Stimulated activated CD8-positive, alpha-beta memory T cell treated with anti-CD3 and anti-CD28 coated beads, Interleukin-4, amount 100 ng/mL, for 48 hours (primary cell): ENCODE data around the gene AGTRAP.

Experiments used
- DNase-seq: peaks from one replicate; pipeline ENCODE4 v3.0.0-alpha.2; 2020

AGTRAP gene

GRCh38 chr1:11784993-11785769, 49.2 kb downstream of the AGTRAP start:
- peak; percentile 69 for DNase-seq

GRCh38 chr1:11786168-11786567, 50.2 kb downstream of the AGTRAP start:
- no peak for DNase-seq

- no peak for DNase-seq
These were observed 51.4 kb downstream of the AGTRAP start for GRCh38 chr1:11787251-11787803.

- DNase-seq, result no peak
These were observed 52.0 kb downstream of the AGTRAP start for GRCh38 chr1:11787804-11788436.

DNA sequence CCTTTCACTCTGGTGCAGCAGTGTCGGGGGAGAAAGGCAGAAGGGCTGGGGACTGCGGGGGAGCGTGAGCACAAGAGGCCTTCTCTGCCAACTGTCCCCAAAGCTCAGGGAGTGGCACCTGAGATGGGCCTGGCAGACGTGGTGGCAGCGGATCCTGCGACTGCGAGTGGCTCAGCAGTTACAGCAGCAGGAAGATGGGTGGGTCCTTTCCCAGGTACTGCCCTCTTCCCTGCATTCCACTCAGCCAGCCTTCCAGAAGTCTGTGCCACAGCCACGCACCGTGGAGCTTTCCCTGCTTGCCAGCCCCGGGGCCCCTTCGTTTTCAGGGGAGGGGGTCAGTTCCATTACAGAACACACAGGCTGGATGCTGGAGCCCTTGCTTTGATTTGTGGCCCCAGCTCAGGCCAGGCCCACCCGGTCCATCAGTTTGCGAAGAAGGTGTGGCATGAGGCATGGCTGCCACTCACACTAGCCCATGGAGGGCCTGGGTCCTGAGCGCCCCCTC, 52.7 kb downstream of the AGTRAP start:
- no peak for DNase-seq

DNA sequence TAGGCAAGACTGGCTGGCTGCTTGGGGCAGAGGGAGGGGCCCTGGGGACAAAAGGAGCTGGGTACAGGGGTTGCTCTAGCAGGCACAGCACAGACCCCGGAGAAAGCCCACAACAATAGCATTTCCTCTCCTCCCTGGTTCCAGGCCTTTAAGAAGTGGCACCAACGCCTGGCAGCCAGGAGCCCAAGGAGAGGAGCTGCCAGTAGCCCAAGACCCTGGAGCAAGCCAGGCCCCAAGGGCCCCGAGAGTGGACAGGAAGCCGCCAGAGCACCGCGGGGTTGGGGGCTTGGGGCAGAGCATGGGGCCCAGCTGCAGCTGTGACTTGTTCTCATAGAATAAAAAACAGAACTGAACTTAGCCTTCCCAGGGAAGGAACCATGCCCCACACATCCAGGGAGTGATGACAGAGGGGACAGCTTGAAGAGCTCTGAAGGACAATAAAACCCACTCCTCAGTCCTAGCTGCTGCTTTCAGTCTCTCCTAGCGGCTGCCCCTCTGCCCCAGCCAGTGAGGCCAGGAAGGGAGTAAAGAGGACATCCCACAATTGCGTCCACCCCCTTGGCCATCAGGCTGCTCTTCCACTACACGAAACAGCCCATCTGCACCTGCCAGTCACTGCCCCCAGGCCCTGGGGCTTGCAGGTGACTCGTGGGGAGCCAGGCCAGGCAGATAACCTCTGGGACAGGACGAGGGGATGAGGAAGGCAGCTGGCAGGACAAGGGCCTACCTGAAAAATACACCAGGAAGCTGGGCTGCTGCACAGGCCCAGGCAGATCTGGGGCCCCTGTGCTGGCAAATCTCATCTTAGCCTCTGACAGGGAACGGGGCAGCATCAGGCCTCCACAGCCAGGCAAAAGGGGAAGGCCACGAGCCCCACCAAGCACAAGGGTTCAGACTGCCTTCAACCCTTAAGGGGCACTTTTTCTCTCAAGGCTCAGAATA, 53.5 kb downstream of the AGTRAP start:
- DNase-seq, result no peak

DNA sequence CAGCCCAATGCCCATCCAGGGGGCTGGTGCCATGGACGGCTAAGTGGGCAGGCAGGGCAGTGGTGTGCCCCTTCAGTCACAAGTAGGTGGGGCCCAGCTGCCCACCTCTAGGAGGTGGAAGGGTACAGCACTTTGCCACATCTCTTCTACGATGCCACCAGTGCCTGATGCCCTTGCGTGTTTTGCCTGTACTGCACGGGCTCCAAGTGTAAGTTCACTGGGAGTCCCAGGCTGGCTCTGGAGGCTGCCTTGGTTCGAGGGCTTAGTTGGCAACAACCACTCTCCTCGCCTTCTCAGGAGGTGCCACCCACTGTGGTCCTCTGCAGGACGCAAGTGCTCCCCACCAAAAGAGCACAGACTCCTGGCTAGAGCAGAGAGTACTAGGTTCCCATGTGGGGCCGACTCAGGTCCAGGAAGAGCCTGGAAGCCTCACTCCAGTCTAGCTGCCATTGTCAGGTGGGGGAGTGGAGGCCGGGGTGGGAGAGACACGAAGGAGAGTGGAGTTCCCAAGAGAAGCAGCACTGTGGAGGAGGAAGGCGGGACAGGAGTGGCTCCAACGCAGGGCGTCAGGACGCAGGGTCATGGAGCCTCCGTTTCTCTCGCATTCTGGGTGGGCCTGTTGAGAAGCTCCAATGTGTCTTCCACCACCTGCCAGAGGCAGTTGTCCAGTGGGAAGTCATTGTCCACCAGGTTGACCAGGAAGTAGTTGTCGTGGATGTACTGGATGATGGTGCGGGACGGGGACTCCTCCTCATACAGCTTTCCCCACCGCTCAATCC, 54.4 kb downstream of the AGTRAP start:
- no peak for DNase-seq

DNA sequence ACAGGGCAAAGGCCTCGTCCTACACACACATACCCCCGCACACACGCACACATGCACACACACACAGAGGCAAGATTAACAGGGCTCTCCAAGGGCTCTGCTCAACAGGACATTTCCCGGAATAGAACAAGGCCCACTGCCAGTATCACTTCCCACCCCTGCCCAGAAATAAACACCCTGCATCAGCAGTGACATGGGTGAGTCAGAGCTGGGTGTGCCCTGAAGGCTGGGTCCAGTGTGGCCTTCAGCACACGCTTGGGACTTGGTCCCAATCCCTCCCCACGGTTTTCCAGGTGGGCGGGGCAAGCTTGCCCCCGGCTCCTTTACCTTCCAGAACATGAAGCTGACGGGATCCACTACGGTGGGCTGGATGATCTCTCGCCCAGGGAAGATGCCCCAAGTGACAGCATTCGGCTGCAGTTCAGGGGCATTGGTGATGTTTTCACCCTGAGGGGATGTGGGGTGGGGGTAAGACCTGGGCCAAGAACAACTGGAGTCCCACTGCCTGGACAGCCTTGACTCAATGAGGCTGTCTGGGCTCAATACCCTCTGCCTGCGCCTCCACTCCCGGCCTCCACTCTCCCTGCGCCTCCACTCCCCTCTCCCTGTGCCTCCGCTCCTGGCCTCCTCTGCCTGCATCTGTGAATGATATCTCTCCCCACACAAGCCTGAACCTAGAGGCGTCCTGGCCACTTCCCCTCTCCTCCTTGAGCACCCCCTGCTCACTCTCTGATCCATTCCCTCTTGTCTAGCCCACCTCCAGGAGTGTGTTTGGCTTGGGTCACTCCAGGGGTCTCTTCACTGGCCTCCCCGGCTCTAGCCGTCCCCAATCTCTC, 55.2 kb downstream of the AGTRAP start:
- DNase-seq, result no peak

DNA sequence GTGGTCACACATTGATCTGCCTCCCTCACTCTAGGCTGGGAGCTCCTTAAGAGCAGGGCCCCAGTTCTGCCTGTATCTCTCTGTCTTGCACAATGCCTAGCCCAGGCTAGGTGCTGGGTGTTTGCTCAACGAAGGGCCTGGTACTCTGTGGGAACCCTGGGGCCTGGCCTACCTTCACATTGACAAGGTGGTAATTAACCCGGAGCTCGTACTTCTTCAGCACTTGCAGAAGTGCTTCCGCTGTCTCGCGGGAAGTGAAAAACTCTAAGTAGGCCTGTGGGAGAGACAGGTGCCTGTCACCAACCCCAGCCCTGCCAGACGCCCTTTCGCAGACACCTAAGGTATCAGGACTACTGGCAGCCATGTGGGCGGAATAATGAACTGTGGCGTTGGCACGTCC, 56.2 kb downstream of the AGTRAP start:
- DNase-seq, result no peak

DNA sequence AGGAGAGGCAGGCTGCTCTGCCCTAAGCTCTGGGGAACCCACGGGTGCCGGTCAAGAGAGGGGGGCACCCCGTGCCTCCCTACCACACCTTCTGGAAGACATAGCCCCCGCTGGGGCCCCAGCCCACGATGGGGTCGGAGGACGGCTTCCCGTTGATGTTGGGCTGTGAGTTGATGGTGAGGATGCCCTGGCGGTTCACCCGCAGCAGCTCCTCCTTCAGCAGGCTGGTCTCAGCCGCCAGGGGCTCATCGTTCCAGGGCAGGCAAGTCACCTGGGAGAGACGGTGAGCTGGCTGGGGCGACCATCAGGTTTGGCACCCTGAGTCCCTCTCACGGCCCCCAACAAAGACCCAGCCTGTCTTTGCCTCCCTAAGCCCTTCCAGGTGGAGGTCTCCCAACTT, 57.9 kb downstream of the AGTRAP start:
- no peak for DNase-seq

DNA sequence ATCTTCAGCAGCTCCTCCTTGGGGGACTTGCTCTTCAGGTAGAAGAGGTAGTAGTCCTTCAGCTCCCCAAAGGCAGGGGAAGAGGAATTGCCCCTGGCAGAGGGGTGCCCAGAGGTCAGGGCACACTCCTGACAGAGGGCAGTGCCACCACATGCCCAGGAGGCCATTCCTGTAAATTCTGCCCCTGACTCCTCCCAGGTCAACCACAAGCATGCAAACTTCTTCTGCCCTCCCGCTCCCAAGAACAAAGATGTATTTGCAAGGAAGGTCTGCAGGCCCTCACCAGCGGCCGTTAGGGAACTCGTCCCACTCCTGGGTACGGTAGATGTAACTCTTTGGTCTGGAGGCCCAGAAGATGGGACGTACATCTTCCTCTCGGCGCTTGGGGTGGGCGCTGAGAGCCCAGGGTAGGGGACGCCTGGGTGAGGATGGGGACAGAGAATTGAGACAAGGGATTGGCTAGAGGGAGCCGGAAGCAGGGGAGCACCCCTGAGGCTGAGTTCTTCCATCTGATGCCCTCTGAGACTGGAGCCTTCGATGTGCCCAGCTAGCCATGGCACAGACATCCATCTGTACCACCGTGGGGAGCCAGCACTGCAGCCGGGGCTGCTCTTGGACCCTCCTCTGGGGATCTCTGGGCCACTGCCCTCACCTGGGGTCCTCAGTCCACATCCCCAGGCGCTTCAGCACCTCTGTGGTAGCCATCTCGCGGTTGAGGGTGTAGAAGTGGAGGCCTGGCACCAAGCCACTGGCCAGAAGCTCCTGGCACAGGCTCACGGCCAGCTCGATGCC, 58.7 kb downstream of the AGTRAP start:
- DNase-seq, result no peak

GRCh38 chr1:11795238-11795890, 59.4 kb downstream of the AGTRAP start:
- DNase-seq, result no peak

GRCh38 chr1:11796036-11796828, 60.3 kb downstream of the AGTRAP start:
- DNase-seq, result no peak

- DNase-seq, result no peak
These were observed 61.7 kb downstream of the AGTRAP start for GRCh38 chr1:11797525-11798216.

DNA sequence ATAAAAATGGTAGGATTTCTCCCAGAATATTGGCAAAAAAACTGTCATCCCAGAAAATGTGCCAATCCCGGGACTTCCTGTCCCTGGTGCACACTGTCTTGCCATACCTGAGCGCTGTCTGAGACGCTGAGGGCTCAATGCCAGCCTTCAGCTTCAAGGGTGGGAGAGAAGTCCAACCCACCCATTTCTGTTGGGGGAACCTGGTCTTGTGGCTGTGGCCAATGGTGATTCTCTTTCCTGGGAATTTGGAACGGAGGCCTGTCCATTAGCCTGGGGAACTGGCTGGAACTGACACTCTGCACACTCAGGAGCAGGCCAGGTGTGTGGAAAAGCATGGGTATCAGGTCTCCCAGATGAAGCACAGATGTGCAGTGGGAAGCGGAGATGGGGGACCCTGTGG, 63.2 kb downstream of the AGTRAP start:
- no peak for DNase-seq

DNA sequence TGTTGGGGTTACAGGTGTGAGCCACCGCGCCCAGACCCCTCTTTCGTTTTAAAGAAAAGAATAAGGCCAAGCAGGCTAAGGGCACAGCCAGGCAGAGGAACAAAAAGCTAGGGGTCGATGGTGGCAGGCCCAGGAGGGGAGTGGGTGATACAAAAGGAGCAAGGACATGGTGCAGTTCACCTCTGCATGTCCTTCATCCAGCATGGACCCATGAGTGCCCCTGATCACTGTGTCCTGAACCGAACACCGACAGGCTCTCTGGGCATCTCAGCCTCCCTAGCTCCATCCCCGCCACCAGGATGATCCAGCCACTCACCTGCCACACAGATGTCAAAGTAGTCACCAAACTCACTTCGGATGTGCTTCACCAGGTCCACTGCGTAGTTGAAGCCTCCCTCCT, 64.0 kb downstream of the AGTRAP start:
- no peak for DNase-seq

GRCh38 chr1:11800391-11800755, 64.4 kb downstream of the AGTRAP start:
- no peak for DNase-seq
